ENCODE data around the gene MTA1.

- TF ChIP-seq, protein P1, sequence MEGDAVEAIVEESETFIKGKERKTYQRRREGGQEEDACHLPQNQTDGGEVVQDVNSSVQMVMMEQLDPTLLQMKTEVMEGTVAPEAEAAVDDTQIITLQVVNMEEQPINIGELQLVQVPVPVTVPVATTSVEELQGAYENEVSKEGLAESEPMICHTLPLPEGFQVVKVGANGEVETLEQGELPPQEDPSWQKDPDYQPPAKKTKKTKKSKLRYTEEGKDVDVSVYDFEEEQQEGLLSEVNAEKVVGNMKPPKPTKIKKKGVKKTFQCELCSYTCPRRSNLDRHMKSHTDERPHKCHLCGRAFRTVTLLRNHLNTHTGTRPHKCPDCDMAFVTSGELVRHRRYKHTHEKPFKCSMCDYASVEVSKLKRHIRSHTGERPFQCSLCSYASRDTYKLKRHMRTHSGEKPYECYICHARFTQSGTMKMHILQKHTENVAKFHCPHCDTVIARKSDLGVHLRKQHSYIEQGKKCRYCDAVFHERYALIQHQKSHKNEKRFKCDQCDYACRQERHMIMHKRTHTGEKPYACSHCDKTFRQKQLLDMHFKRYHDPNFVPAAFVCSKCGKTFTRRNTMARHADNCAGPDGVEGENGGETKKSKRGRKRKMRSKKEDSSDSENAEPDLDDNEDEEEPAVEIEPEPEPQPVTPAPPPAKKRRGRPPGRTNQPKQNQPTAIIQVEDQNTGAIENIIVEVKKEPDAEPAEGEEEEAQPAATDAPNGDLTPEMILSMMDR (IDR thresholded peaks at IDR 0.05) = no peak
- no peak for TF ChIP-seq POLR2A (IDR thresholded peaks at IDR 0.05)
These were observed 78.2 kb downstream of the MTA1 start for GRCh38 chr14:105497671-105498429.

Data from Peyer's patch (tissue), 4 donors.